HCT116 (cell line): ENCODE results near the gene ANKRD62. TPM values are rescaled to one million over a fixed set of nuclear protein-coding genes. Genes with fewer than 3 reads are reported as not detected.

Source experiments
- ATAC-seq: fragments of 200-7000 bp; cut with Tn5 transposase; 2 replicates; pipeline ENCODE4 v1.9.1; 2020; ENCODE audit warnings: mild to moderate bottlenecking, moderate library complexity
- BruUV-seq: library from RNA; stranded (reverse); fragments of 400-500 nt; replicated peaks from 2 replicates; lab custom pipeline; 2021; lab: Mats Ljungman, UMichigan
- CTCF ChIA-PET: fragments of 300-600 bp; sonication (Branson Sonifier 250); formaldehyde crosslinking; loops from one replicate; lab custom pipeline; 2021; ENCODE audit warnings: antibody characterized with exemption; lab: Charles Lee
- POLR2A ChIA-PET: fragments of 300-600, 350-600 bp; sonication (Branson Sonifier 250); formaldehyde crosslinking; loops from one replicate; lab custom pipeline; 2021; ENCODE audit warnings: antibody characterized with exemption; lab: Charles Lee
- RAD21 ChIA-PET, 2 experiments: fragments of 300-600 bp; sonication (Branson Sonifier 250); formaldehyde crosslinking; loops; one replicate each; lab custom pipeline; 2023; ENCODE audit warnings: low total read pairs in 2 of 2; ENCODE audit not compliant: uncharacterized antibody in 2 of 2, unreplicated experiment in 2 of 2, low non-redundant PET in 1 of 2; lab: Charles Lee
- DNase-seq: peaks from one replicate; pipeline ENCODE4 v3.0.0-alpha.2; 2010; ENCODE audit warnings: low read depth, low spot score
- H2AFZ ChIP-seq: fragments of 200-600 bp; shearing (Covaris generic), sonication (generic); 2 replicates; pipeline ENCODE4 v1.6.1; 2017; ENCODE audit warnings: low read depth, mixed run types, mixed read lengths, antibody characterized with exemption, low read length; ENCODE audit not compliant: poor library complexity, severe bottlenecking
- H3K27ac ChIP-seq: 2 replicates; pipeline ENCODE4 v1.5.1; 2012; ENCODE audit warnings: low read depth, low read length
- H3K27me3 ChIP-seq: fragments of 200-600 bp; sonication (generic); 2 replicates; pipeline ENCODE4 v1.6.1; 2016; ENCODE audit warnings: mixed run types, low read length, mixed read lengths; ENCODE audit not compliant: insufficient read depth
- H3K36me3 ChIP-seq, 2 experiments: fragments of 200-500 bp in 1 of 2; fragments of 200-600 bp in 1 of 2; sonication (Bioruptor generic) in 1 of 2; sonication (generic) in 1 of 2; 2 replicates each; pipeline versions ENCODE4 v1.5.1 to v1.6.1; 2014 to 2016; ENCODE audit warnings: low read length in 2 of 2, inconsistent platforms in 1 of 2, mixed read lengths in 1 of 2, mixed run types in 1 of 2; ENCODE audit not compliant: insufficient read depth in 2 of 2, control insufficient read depth in 1 of 2
- H3K4me1 ChIP-seq, 2 experiments: fragments of 200-600 bp in 1 of 2; sonication (generic) in 1 of 2; 2 replicates each; pipeline versions ENCODE4 v1.5.1 to v1.6.1; 2012 to 2017; ENCODE audit warnings: low read length in 2 of 2, inconsistent platforms in 1 of 2, mild to moderate bottlenecking in 1 of 2, mixed read lengths in 1 of 2, mixed run types in 1 of 2, moderate library complexity in 1 of 2; ENCODE audit not compliant: insufficient read depth in 2 of 2, control insufficient read depth in 1 of 2
- H3K4me2 ChIP-seq: fragments of 200-600 bp; sonication (generic); 2 replicates; pipeline ENCODE4 v1.6.1; 2017; ENCODE audit warnings: mixed run types, low read length, mixed read lengths
- H3K4me3 ChIP-seq, 2 experiments: fragments of 200-600 bp in 1 of 2; sonication (generic) in 1 of 2; replicated peaks in 1 of 2; 2 replicates each; pipeline ENCODE4 v1.5.1; 2011 to 2016; ENCODE audit warnings: low read length in 2 of 2, control low read depth in 1 of 2, low read depth in 1 of 2, mild to moderate bottlenecking in 1 of 2, mixed read lengths in 1 of 2, mixed run types in 1 of 2
- H3K79me2 ChIP-seq: fragments of 200-600 bp; sonication (generic); 2 replicates; pipeline ENCODE4 v1.6.1; 2017; ENCODE audit warnings: mild to moderate bottlenecking, mixed run types, low read length, moderate library complexity, mixed read lengths; ENCODE audit not compliant: insufficient read depth
- H3K9ac ChIP-seq: fragments of 200-600 bp; sonication (generic); 2 replicates; pipeline ENCODE4 v1.6.1; 2016; ENCODE audit warnings: low read length, mixed read lengths
- H3K9me2 ChIP-seq: fragments of 200-600 bp; sonication (generic), shearing (Covaris generic); 2 replicates; pipeline ENCODE4 v1.6.1; 2017; ENCODE audit warnings: mixed run types, mild to moderate bottlenecking, moderate library complexity; ENCODE audit not compliant: insufficient read depth
- H3K9me3 ChIP-seq, 2 experiments: fragments of 200-500 bp in 1 of 2; fragments of 200-600 bp in 1 of 2; sonication (Bioruptor generic) in 1 of 2; sonication (generic) in 1 of 2; 2 replicates each; pipeline ENCODE4 v1.6.1; 2014 to 2017; ENCODE audit warnings: low read length in 2 of 2, mixed read lengths in 2 of 2, inconsistent platforms in 1 of 2, low read depth in 1 of 2, mild to moderate bottlenecking in 1 of 2, mixed run types in 1 of 2, moderate library complexity in 1 of 2; ENCODE audit not compliant: control insufficient read depth in 1 of 2, insufficient read depth in 1 of 2
- H4K20me1 ChIP-seq: fragments of 200-600 bp; sonication (generic), shearing (Covaris generic); 2 replicates; pipeline ENCODE4 v1.6.1; 2017; ENCODE audit warnings: mixed run types, mild to moderate bottlenecking, moderate library complexity; ENCODE audit not compliant: insufficient read depth
- ATF3 ChIP-seq: IDR thresholded peaks from 2 replicates; pipeline ENCODE4 v1.6.1; 2012
- EGR1 ChIP-seq: IDR thresholded peaks from 2 replicates; pipeline ENCODE4 v1.6.1; 2012; ENCODE audit warnings: low read depth
- ELF1 ChIP-seq: IDR thresholded peaks from 2 replicates; pipeline ENCODE4 v1.6.1; 2012; ENCODE audit warnings: low read depth, borderline replicate concordance
- EZH2 ChIP-seq: fragments of 200-600 bp; sonication (generic); IDR thresholded peaks from 2 replicates; pipeline ENCODE4 v1.6.1; 2017; ENCODE audit warnings: antibody characterized with exemption, mixed run types
- EZH2phosphoT487 ChIP-seq: fragments of 200-600 bp; IDR thresholded peaks from 2 replicates; pipeline ENCODE4 v1.6.1; 2018; ENCODE audit warnings: antibody characterized with exemption, borderline replicate concordance
- FOSL1 ChIP-seq: IDR thresholded peaks from 2 replicates; pipeline ENCODE4 v1.6.1; 2012; ENCODE audit warnings: low read depth
- MAX ChIP-seq: IDR thresholded peaks from 2 replicates; pipeline ENCODE4 v1.6.1; 2012
- POLR2A ChIP-seq: IDR thresholded peaks from 2 replicates; pipeline ENCODE4 v1.7.0; 2011; ENCODE audit warnings: borderline replicate concordance; ENCODE audit not compliant: insufficient read depth, insufficient read length; ENCODE audit errors: extremely low read depth
- RAD21 ChIP-seq: IDR thresholded peaks from 2 replicates; pipeline ENCODE4 v1.6.1; 2012; ENCODE audit warnings: low read depth, mild to moderate bottlenecking
- REST ChIP-seq: IDR thresholded peaks from 2 replicates; pipeline ENCODE4 v1.6.1; 2012; ENCODE audit warnings: low read depth
- SIN3A ChIP-seq: IDR thresholded peaks from 2 replicates; pipeline ENCODE4 v1.6.1; 2012; ENCODE audit warnings: low read depth
- SP1 ChIP-seq: IDR thresholded peaks from 2 replicates; pipeline ENCODE4 v1.6.1; 2012; ENCODE audit warnings: low read depth
- SRF ChIP-seq: IDR thresholded peaks from 2 replicates; pipeline ENCODE4 v1.6.1; 2012; ENCODE audit warnings: low read depth
- TCF7L2 ChIP-seq: IDR thresholded peaks from 2 replicates; pipeline ENCODE4 v1.7.0; 2011; ENCODE audit warnings: borderline replicate concordance, inconsistent platforms; ENCODE audit not compliant: insufficient read depth, insufficient read length; ENCODE audit errors: extremely low read depth
- YY1 ChIP-seq: IDR thresholded peaks from 2 replicates; pipeline ENCODE4 v1.6.1; 2011; ENCODE audit warnings: low read length, low read depth, moderate library complexity, mild to moderate bottlenecking; ENCODE audit not compliant: insufficient replicate concordance; ENCODE audit errors: extremely low read depth
- ZNF274 ChIP-seq: fragments of 200-500 bp; sonication (Bioruptor generic); IDR thresholded peaks from 2 replicates; pipeline ENCODE4 v1.6.1; 2014; ENCODE audit warnings: mild to moderate bottlenecking, low read depth, low read length, inconsistent platforms
- intact Hi-C: fragments of 100-400 bp; cut with micrococcal nuclease; formaldehyde crosslinking; loops from 2 replicates; pipeline ENCODE4 v1.10.0; 2022
- total RNA-seq: library from RNA; stranded (reverse); gene quantifications from one replicate; pipeline ENCODE4 v1.2.1, GENCODE V29; 2021; ENCODE audit not compliant: unreplicated experiment
- TF ChIP-seq, protein P1 (sequence below): IDR thresholded peaks from 2 replicates; pipeline ENCODE4 v1.6.1; 2011; ENCODE audit warnings: mild to moderate bottlenecking, low read length, moderate library complexity; ENCODE audit not compliant: insufficient replicate concordance; ENCODE audit errors: extremely low read depth
- TF ChIP-seq, protein P2 (sequence below), 3 experiments: fragments of 200-600 bp in 1 of 3; sonication (generic) in 1 of 3; IDR thresholded peaks in 2 of 3; conservative IDR thresholded peaks in 1 of 3; 2 replicates each; pipeline ENCODE4 v1.5.1; 2012 to 2017; ENCODE audit warnings: low read depth in 2 of 3, low read length in 2 of 3, antibody characterized with exemption in 1 of 3, borderline replicate concordance in 1 of 3, control low read depth in 1 of 3, mild to moderate bottlenecking in 1 of 3, mixed read lengths in 1 of 3, mixed run types in 1 of 3, moderate library complexity in 1 of 3; ENCODE audit not compliant: insufficient read depth in 1 of 3

The ANKRD62 gene
- total RNA-seq, 1 experiment from 2014 or later, result 0.34 TPM

DNA sequence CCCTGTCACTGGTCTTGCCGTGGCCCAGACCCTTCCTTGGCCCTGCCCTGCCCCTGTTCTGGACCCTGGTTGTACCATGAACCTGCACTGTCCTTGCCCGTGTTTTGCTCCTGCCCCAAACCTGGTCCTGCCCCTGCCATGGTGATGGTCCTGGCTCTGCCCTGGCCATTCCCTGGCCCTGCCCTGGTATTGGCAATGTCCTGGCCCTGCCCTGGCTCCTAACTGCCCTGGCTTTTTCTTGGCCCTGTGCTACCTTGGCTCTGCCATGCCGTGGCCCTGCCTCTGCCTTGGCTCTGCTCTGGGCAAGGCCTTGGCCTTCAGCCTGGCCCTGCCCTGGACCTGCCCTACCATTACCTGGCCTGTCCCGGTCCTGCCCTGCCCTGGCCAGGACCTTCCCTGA, 5.5 kb upstream of the ANKRD62 start:
- ATAC-seq, result no peak
- H3K36me3 ChIP-seq, result no peaks in the 10 kb centered on the region
- ChIA-PET RAD21 (no interaction called here), POLR2A (no interaction called here)
- TF ChIP-seq REST, result no peak
- no peak for TF ChIP-seq YY1
- TF ChIP-seq, protein P1, sequence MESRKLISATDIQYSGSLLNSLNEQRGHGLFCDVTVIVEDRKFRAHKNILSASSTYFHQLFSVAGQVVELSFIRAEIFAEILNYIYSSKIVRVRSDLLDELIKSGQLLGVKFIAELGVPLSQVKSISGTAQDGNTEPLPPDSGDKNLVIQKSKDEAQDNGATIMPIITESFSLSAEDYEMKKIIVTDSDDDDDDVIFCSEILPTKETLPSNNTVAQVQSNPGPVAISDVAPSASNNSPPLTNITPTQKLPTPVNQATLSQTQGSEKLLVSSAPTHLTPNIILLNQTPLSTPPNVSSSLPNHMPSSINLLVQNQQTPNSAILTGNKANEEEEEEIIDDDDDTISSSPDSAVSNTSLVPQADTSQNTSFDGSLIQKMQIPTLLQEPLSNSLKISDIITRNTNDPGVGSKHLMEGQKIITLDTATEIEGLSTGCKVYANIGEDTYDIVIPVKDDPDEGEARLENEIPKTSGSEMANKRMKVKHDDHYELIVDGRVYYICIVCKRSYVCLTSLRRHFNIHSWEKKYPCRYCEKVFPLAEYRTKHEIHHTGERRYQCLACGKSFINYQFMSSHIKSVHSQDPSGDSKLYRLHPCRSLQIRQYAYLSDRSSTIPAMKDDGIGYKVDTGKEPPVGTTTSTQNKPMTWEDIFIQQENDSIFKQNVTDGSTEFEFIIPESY, result no peak
- no peak for TF ChIP-seq SRF
- TF ChIP-seq ZNF274, result no peak
- no peak for TF ChIP-seq SP1
- no peak for TF ChIP-seq RAD21
- TF ChIP-seq MAX, result no peak
- TF ChIP-seq, protein P2, sequence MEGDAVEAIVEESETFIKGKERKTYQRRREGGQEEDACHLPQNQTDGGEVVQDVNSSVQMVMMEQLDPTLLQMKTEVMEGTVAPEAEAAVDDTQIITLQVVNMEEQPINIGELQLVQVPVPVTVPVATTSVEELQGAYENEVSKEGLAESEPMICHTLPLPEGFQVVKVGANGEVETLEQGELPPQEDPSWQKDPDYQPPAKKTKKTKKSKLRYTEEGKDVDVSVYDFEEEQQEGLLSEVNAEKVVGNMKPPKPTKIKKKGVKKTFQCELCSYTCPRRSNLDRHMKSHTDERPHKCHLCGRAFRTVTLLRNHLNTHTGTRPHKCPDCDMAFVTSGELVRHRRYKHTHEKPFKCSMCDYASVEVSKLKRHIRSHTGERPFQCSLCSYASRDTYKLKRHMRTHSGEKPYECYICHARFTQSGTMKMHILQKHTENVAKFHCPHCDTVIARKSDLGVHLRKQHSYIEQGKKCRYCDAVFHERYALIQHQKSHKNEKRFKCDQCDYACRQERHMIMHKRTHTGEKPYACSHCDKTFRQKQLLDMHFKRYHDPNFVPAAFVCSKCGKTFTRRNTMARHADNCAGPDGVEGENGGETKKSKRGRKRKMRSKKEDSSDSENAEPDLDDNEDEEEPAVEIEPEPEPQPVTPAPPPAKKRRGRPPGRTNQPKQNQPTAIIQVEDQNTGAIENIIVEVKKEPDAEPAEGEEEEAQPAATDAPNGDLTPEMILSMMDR (IDR thresholded peaks at IDR 0.05 in 2 of 3, conservative IDR thresholded peaks at IDR 0.05 in 1 of 3; ENCODE audit: borderline replicate concordance in 1 of 3, insufficient read depth in 1 of 3, low read depth in 2 of 3, low read length in 2 of 3), result no peak
- TF ChIP-seq EZH2, result no peak
- TF ChIP-seq FOSL1, result no peak
- no peak for TF ChIP-seq SIN3A
- TF ChIP-seq POLR2A, result no peak
- no peak for TF ChIP-seq TCF7L2
- TF ChIP-seq ELF1, result no peak
- TF ChIP-seq ATF3, result no peak
- no peak for TF ChIP-seq EZH2phosphoT487
- TF ChIP-seq EGR1, result no peak
- TF ChIP-seq, all 23 proteins: peak for 0
- intact Hi-C loops, result no loop called here
- no peak overlapping the region for H3K27ac ChIP-seq
- H2AFZ ChIP-seq, result no peak overlapping the region
- H3K9me3 ChIP-seq, result no peaks in the 10 kb centered on the region
- H3K27me3 ChIP-seq, result no peaks in the 10 kb centered on the region
- BruUV-seq, result no TSS peak
- no peaks in the 10 kb centered on the region for H3K4me1 ChIP-seq
- H3K9me2 ChIP-seq, result no peaks in the 10 kb centered on the region
- no peak overlapping the region for H3K9ac ChIP-seq
- H3K4me3 ChIP-seq, result no peak overlapping the region
- CTCF ChIA-PET, result no interaction called here
- H3K4me2 ChIP-seq, result no peak overlapping the region
- no peak for DNase-seq
- no peaks in the 10 kb centered on the region for H3K79me2 ChIP-seq
- no peaks in the 10 kb centered on the region for H4K20me1 ChIP-seq
